Skeletal muscle tissue (tissue), 4 donors: ENCODE measurements around the gene VPREB3. TPM values are rescaled to one million over a fixed set of nuclear protein-coding genes. Genes with fewer than 3 reads are reported as not detected.

Experiments
- H3K27ac ChIP-seq: one replicate; pipeline ENCODE4 v1.7.0; 2013; ENCODE audit warnings: mild to moderate bottlenecking, low read depth, low read length, inconsistent platforms
- H3K27me3 ChIP-seq, 3 donors: one replicate each; pipeline ENCODE4 v1.7.0; 2013; ENCODE audit warnings: low read length in 3 of 3; ENCODE audit not compliant: control insufficient read depth in 3 of 3, insufficient read depth in 3 of 3
- H3K36me3 ChIP-seq, 3 donors: one replicate each; pipeline ENCODE4 v1.7.0; 2013; ENCODE audit warnings: low read length in 3 of 3; ENCODE audit not compliant: control insufficient read depth in 3 of 3, insufficient read depth in 3 of 3
- H3K4me1 ChIP-seq, 3 donors: one replicate each; pipeline ENCODE4 v1.7.0; 2013; ENCODE audit warnings: low read length in 3 of 3, mild to moderate bottlenecking in 3 of 3; ENCODE audit not compliant: control insufficient read depth in 3 of 3, insufficient read depth in 3 of 3
- H3K4me3 ChIP-seq, 3 donors: one replicate each; pipeline ENCODE4 v1.7.0; 2013; ENCODE audit warnings: low read length in 3 of 3
- H3K9ac ChIP-seq, 3 donors: one replicate each; pipeline ENCODE4 v1.7.0; 2013; ENCODE audit warnings: low read length in 3 of 3, mild to moderate bottlenecking in 3 of 3, moderate library complexity in 2 of 3, low read depth in 1 of 3
- H3K9me3 ChIP-seq, 3 donors: one replicate each; pipeline ENCODE4 v1.7.0; 2013; ENCODE audit warnings: low read length in 3 of 3; ENCODE audit not compliant: control insufficient read depth in 3 of 3
- total RNA-seq: library from RNA; depleted of rRNA; stranded (reverse); fragments of >200 nt; gene quantifications from one replicate; pipeline ENCODE4 v1.2.3, GENCODE V29; 2014
- donor health status: Osteomylitis.

The VPREB3 gene
- total RNA-seq, 1 donor from 2014 or later: not detected

DNA sequence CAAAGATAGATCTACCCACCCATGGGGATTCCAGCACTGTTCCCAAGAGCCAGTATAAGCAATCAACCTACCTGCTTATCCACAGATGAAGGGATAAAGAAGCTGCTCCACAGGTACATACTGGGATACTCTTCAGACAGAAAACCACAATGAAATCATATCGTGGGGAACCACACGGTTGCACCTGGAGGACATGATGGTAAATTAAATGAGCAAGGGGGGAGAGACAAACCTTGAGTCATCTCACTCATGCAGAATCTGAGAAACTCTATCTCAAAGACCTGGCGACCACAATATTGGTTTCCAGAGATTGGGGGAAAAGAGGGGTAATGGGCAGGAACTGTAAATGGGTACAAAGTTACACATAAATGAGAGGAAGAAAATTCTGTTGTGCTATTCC lies 48.9 kb downstream of the VPREB3 start:
- H3K27ac ChIP-seq: no peak overlapping the region
- peaks cover 45 to 78% (median 62%) of the 10 kb centered on the region in 3 donors for H3K36me3 ChIP-seq
- no peak overlapping the region for H3K4me3 ChIP-seq
- no peaks in the 10 kb centered on the region for H3K4me1 ChIP-seq
- no peak overlapping the region for H3K9ac ChIP-seq
- H3K27me3 ChIP-seq: no peaks in the 10 kb centered on the region
- H3K9me3 ChIP-seq: no peaks in the 10 kb centered on the region

DNA sequence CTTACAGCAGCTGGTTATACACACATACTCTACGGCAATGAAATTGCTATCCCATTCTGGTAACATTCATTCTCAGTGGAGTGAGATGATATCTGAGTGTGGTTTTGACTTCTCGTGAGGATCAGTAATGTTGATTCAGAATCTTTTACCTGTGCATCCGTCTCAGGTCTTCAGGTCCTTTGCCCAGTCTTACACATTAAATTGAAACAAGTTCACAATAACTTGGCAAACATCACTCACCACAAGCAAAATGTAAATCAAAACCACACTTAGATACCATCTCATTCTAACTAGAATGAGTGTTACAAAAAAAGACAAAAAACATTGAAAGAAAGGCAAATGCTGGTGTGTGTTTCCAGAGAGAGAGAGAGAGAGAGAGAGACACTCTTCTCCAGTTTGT lies 49.4 kb downstream of the VPREB3 start:
- no peaks in the 10 kb centered on the region for H3K27me3 ChIP-seq
- no peaks in the 10 kb centered on the region for H3K9me3 ChIP-seq
- H3K27ac ChIP-seq: no peak overlapping the region
- no peaks in the 10 kb centered on the region for H3K4me1 ChIP-seq
- peaks cover 45 to 76% (median 64%) of the 10 kb centered on the region in 3 donors for H3K36me3 ChIP-seq
- H3K9ac ChIP-seq: no peak overlapping the region
- no peak overlapping the region for H3K4me3 ChIP-seq

DNA sequence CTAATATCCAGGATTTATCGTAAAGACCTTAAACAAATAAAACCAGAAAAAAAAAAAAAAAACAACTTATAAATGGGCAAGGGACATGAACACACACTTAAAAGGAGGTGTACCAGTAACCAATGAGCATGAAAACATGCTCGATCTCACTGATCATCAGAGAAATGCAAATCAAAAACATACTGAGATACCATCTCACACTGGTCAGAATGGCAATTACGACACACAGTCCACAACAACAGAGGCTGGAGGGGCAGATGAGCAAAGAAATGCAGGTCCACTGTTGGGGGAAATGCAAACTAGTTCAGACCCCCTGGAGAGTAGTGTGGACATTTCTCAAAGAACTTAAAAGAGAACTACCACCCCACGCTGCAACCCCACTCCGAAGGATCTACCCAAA lies 50.2 kb downstream of the VPREB3 start:
- H3K9me3 ChIP-seq: no peaks in the 10 kb centered on the region
- H3K27me3 ChIP-seq: no peaks in the 10 kb centered on the region
- no peak overlapping the region for H3K9ac ChIP-seq
- H3K4me1 ChIP-seq: no peaks in the 10 kb centered on the region
- no peak overlapping the region for H3K4me3 ChIP-seq
- H3K27ac ChIP-seq: no peak overlapping the region
- peaks cover 38 to 73% (median 56%) of the 10 kb centered on the region in 3 donors for H3K36me3 ChIP-seq

Other genes with a start within 250 kb of the VPREB3 start
- not detected for gene IGLL1, start 174.1 kb downstream of the VPREB3 start, total RNA-seq
- 0.52 TPM for gene DRICH1, start 122.1 kb downstream of the VPREB3 start, total RNA-seq
- gene RGL4, start 63.4 kb downstream of the VPREB3 start, total RNA-seq: 0.52 TPM
- gene ZNF70, start 3.3 kb downstream of the VPREB3 start, total RNA-seq: 3.1 TPM
- gene C22orf15, start 8.6 kb upstream of the VPREB3 start, total RNA-seq: not detected
- gene CHCHD10, start 13.5 kb upstream of the VPREB3 start, total RNA-seq: 3.7 TPM
- gene MMP11, start 18.4 kb upstream of the VPREB3 start, total RNA-seq: 6.3 TPM
- gene SMARCB1, start 32.5 kb upstream of the VPREB3 start, total RNA-seq: 13.6 TPM
- gene DERL3, start 84.6 kb upstream of the VPREB3 start, total RNA-seq: 1.0 TPM
- 2.1 TPM for gene SLC2A11, start 103.5 kb upstream of the VPREB3 start, total RNA-seq
- 76.7 TPM for gene MIF, start 140.0 kb upstream of the VPREB3 start, total RNA-seq
- 4.7 TPM for gene GSTT2B, start 206.8 kb upstream of the VPREB3 start, total RNA-seq
- 3.7 TPM for gene DDTL, start 212.5 kb upstream of the VPREB3 start, total RNA-seq
- 39.7 TPM for gene DDT, start 220.0 kb upstream of the VPREB3 start, total RNA-seq
- gene GSTT2, start 225.7 kb upstream of the VPREB3 start, total RNA-seq: not detected